ENCODE results near the gene ESYT2. TPM values are rescaled to one million over a fixed set of nuclear protein-coding genes. Genes with fewer than 3 reads are reported as not detected.
A peak's percentile ranks its signal among the peaks of the same experiment; 100 is the strongest.

ESYT2 gene
- total and polyA plus RNA-seq, 9 of the 15 experiments (the other 6 are each of a cell fraction or from before 2014, with no cell fraction given), result 5.8 to 86.9 (median 64.7) TPM

- TF ChIP-seq GTF3C2 (IDR thresholded peaks at IDR 0.05; ENCODE audit: borderline replicate concordance, extremely low read depth, insufficient read length) (no peak), TFAP4 (CRISPR knock-in tag; IDR thresholded peaks at IDR 0.05; ENCODE audit: borderline replicate concordance) (peak; percentile 64), MEF2A (IDR thresholded peaks at IDR 0.05; ENCODE audit: control insufficient read depth, low read depth, low read length) (no peak), NUFIP1 (IDR thresholded peaks at IDR 0.05; ENCODE audit: partially characterized antibody) (no peak), ZNF584 (CRISPR knock-in tag; IDR thresholded peaks at IDR 0.05; ENCODE audit: low read depth) (no peak), CCNT2 (IDR thresholded peaks at IDR 0.05; ENCODE audit: borderline replicate concordance, extremely low read depth, insufficient read length, low read depth, low read length) (no peak), E2F3 (CRISPR knock-in tag; IDR thresholded peaks at IDR 0.05) (no peak), NFIC (IDR thresholded peaks at IDR 0.05) (peak; percentile 29), SMARCE1 (IDR thresholded peaks at IDR 0.05) (peak; percentile 44; the same call in 1 of the 2 replicates), NFXL1 (CRISPR knock-in tag; IDR thresholded peaks at IDR 0.05) (no peak), ZNF408 (CRISPR knock-in tag; IDR thresholded peaks at IDR 0.05; ENCODE audit: low read depth) (no peak), ZNF740 (CRISPR knock-in tag; IDR thresholded peaks at IDR 0.05) (no peak), ZNF740 (tag; IDR thresholded peaks at IDR 0.05) (no peak), HCFC1 (IDR thresholded peaks at IDR 0.05; ENCODE audit: low read depth, low read length) (no peak), HMG20B (CRISPR knock-in tag; IDR thresholded peaks at IDR 0.05) (no peak), HDGF (IDR thresholded peaks at IDR 0.05) (no peak), ZNF324 (CRISPR knock-in tag; IDR thresholded peaks at IDR 0.05) (no peak), PTTG1 (tag; IDR thresholded peaks at IDR 0.05; ENCODE audit: low read depth) (no peak), EWSR1 (IDR thresholded peaks at IDR 0.05; ENCODE audit: borderline replicate concordance, low read depth, partially characterized antibody) (no peak), ZNF347 (CRISPR knock-in tag; IDR thresholded peaks at IDR 0.05; ENCODE audit: low read depth) (no peak), CBX3 (IDR thresholded peaks at IDR 0.05; ENCODE audit: borderline replicate concordance in 1 of 2, low read length in 2 of 2) (no peak), BHLHE40 (IDR thresholded peaks at IDR 0.05; ENCODE audit: low read length) (no peak), POLR2G (IDR thresholded peaks at IDR 0.05; ENCODE audit: low read depth, low read length) (0 out of 2 replicates have a peak, but pooled peaks have one; percentile 34)
Measured at GRCh38 chr7:158828133-158829020, 932 bp downstream of the ESYT2 start (continued).

All from K562 (cell line).